Activated T-helper 17 cell treated with anti-CD3 and anti-CD28 coated beads, Interleukin-2, amount 50 U/mL, for 72 hours (primary cell): ENCODE data around the gene HTT. TPM values are rescaled to one million over a fixed set of nuclear protein-coding genes. Genes with fewer than 3 reads are reported as not detected.

Experiments used
- ATAC-seq: fragments of 150-1000 bp; cut with Tn5 transposase; replicated peaks from 2 replicates; pipeline ENCODE4 v1.10.0; 2021; ENCODE audit warnings: mild to moderate bottlenecking, moderate library complexity
- H3K27ac Mint-ChIP-seq: one replicate; pipeline ENCODE4 v1.8.0; 2022; ENCODE audit warnings: mixed read lengths
- H3K27me3 Mint-ChIP-seq: one replicate; pipeline ENCODE4 v1.8.0; 2022; ENCODE audit warnings: mixed read lengths
- H3K36me3 Mint-ChIP-seq: one replicate; pipeline ENCODE4 v1.8.0; 2022; ENCODE audit warnings: low read depth, mild to moderate bottlenecking, mixed read lengths
- H3K4me1 Mint-ChIP-seq: one replicate; pipeline ENCODE4 v1.8.0; 2022; ENCODE audit warnings: mixed read lengths
- H3K4me3 Mint-ChIP-seq: one replicate; pipeline ENCODE4 v1.8.0; 2022; ENCODE audit warnings: mild to moderate bottlenecking, mixed read lengths
- H3K9me3 Mint-ChIP-seq: one replicate; pipeline ENCODE4 v1.8.0; 2022; ENCODE audit warnings: mixed read lengths
- total RNA-seq, 2 donors: library from RNA; stranded (reverse); gene quantifications; one replicate each; pipeline ENCODE4 v1.2.3, GENCODE V29; 2022

The HTT gene
- total RNA-seq, 2 donors from 2014 or later = 58.2 to 63.4 TPM

- H3K27ac Mint-ChIP-seq = no peak overlapping the region
Observed at GRCh38 chr4:3253808-3254207, 179.3 kb downstream of the HTT start.

GRCh38 chr4:3254302-3255131 is 180.0 kb downstream of the HTT start:
- no peaks in the 10 kb centered on the region for H3K36me3 Mint-ChIP-seq
- H3K27ac Mint-ChIP-seq = no peak overlapping the region
- H3K4me3 Mint-ChIP-seq = no peak overlapping the region
- no peaks in the 10 kb centered on the region for H3K27me3 Mint-ChIP-seq
- no peaks in the 10 kb centered on the region for H3K4me1 Mint-ChIP-seq
- ATAC-seq = no peak
- H3K9me3 Mint-ChIP-seq = no peaks in the 10 kb centered on the region

More at GRCh38 chr4:3253808-3254207, 179.3 kb downstream of the HTT start:
- H3K36me3 Mint-ChIP-seq = no peaks in the 10 kb centered on the region
- H3K9me3 Mint-ChIP-seq = no peaks in the 10 kb centered on the region
- no peaks in the 10 kb centered on the region for H3K27me3 Mint-ChIP-seq
- no peaks in the 10 kb centered on the region for H3K4me1 Mint-ChIP-seq
- ATAC-seq = no peak
- no peak overlapping the region for H3K4me3 Mint-ChIP-seq

GRCh38 chr4:3255611-3256186 is 181.2 kb downstream of the HTT start:
- Mint-ChIP-seq H3K4me1 (no peaks in the 10 kb centered on the region), H3K4me3 (no peak overlapping the region), H3K9me3 (no peaks in the 10 kb centered on the region), H3K27me3 (no peaks in the 10 kb centered on the region), H3K36me3 (no peaks in the 10 kb centered on the region), H3K27ac (no peak overlapping the region)
- ATAC-seq = no peak

GRCh38 chr4:3256230-3257102 is 182.0 kb downstream of the HTT start:
- Mint-ChIP-seq H3K27ac (no peak overlapping the region), H3K4me1 (no peaks in the 10 kb centered on the region)

GRCh38 chr4:3257103-3257555 is 182.6 kb downstream of the HTT start:
- H3K27me3 Mint-ChIP-seq = no peaks in the 10 kb centered on the region
- H3K9me3 Mint-ChIP-seq = no peaks in the 10 kb centered on the region
- H3K4me1 Mint-ChIP-seq = no peaks in the 10 kb centered on the region
- H3K4me3 Mint-ChIP-seq = no peak overlapping the region
- no peak for ATAC-seq
- H3K27ac Mint-ChIP-seq = no peak overlapping the region
- no peaks in the 10 kb centered on the region for H3K36me3 Mint-ChIP-seq

More at GRCh38 chr4:3256230-3257102, 182.0 kb downstream of the HTT start:
- Mint-ChIP-seq H3K27me3 (no peaks in the 10 kb centered on the region), H3K9me3 (no peaks in the 10 kb centered on the region), H3K36me3 (no peaks in the 10 kb centered on the region), H3K4me3 (no peak overlapping the region)
- no peak for ATAC-seq

- no peak for ATAC-seq
- H3K27ac Mint-ChIP-seq = no peak overlapping the region
- H3K4me3 Mint-ChIP-seq = no peak overlapping the region
- H3K36me3 Mint-ChIP-seq = no peaks in the 10 kb centered on the region
- no peaks in the 10 kb centered on the region for H3K4me1 Mint-ChIP-seq
- no peaks in the 10 kb centered on the region for H3K9me3 Mint-ChIP-seq
- no peaks in the 10 kb centered on the region for H3K27me3 Mint-ChIP-seq
Observed at GRCh38 chr4:3257556-3258482, 183.3 kb downstream of the HTT start.

GRCh38 chr4:3261411-3262207 is 187.1 kb downstream of the HTT start:
- H3K27ac Mint-ChIP-seq = no peak overlapping the region
- H3K27me3 Mint-ChIP-seq = no peaks in the 10 kb centered on the region
- H3K4me1 Mint-ChIP-seq = no peaks in the 10 kb centered on the region
- H3K4me3 Mint-ChIP-seq = no peak overlapping the region
- no peak for ATAC-seq
- no peaks in the 10 kb centered on the region for H3K36me3 Mint-ChIP-seq
- H3K9me3 Mint-ChIP-seq = no peaks in the 10 kb centered on the region

GRCh38 chr4:3262208-3263052 is 187.9 kb downstream of the HTT start:
- Mint-ChIP-seq H3K4me1 (no peaks in the 10 kb centered on the region), H3K9me3 (no peaks in the 10 kb centered on the region), H3K36me3 (no peaks in the 10 kb centered on the region), H3K27me3 (no peaks in the 10 kb centered on the region), H3K4me3 (no peak overlapping the region), H3K27ac (no peak overlapping the region)
- ATAC-seq = no peak

- Mint-ChIP-seq H3K9me3 (no peaks in the 10 kb centered on the region), H3K27me3 (no peaks in the 10 kb centered on the region), H3K4me1 (no peaks in the 10 kb centered on the region), H3K27ac (no peak overlapping the region), H3K4me3 (no peak overlapping the region), H3K36me3 (no peaks in the 10 kb centered on the region)
- no peak for ATAC-seq
Observed at GRCh38 chr4:3263053-3263875, 188.8 kb downstream of the HTT start.

GRCh38 chr4:3263876-3264193 is 189.4 kb downstream of the HTT start:
- Mint-ChIP-seq H3K27ac (no peak overlapping the region), H3K4me1 (no peaks in the 10 kb centered on the region), H3K36me3 (no peaks in the 10 kb centered on the region), H3K4me3 (no peak overlapping the region), H3K27me3 (no peaks in the 10 kb centered on the region), H3K9me3 (no peaks in the 10 kb centered on the region)
- ATAC-seq = no peak

GRCh38 chr4:3266076-3266475 is 191.6 kb downstream of the HTT start:
- H3K27me3 Mint-ChIP-seq = no peaks in the 10 kb centered on the region
- no peaks in the 10 kb centered on the region for H3K4me1 Mint-ChIP-seq
- H3K27ac Mint-ChIP-seq = no peak overlapping the region
- no peaks in the 10 kb centered on the region for H3K36me3 Mint-ChIP-seq
- H3K4me3 Mint-ChIP-seq = no peak overlapping the region
- no peaks in the 10 kb centered on the region for H3K9me3 Mint-ChIP-seq
- no peak for ATAC-seq
